Islet of Langerhans (tissue), 1 donor: Measurements from ENCODE around the gene RBM25.

ENCODE experiments used
- FAIRE-seq: peaks from one replicate; lab custom pipeline; 2011; peaks lifted over from hg19 to GRCh38; lab: Jason Lieb, UNC

RBM25 gene

GRCh38 chr14:73170686-73171085, 112.4 kb downstream of the RBM25 start:
- no peak for FAIRE-seq

GRCh38 chr14:73172500-73172899, 114.2 kb downstream of the RBM25 start:
- no peak for FAIRE-seq

- no peak for FAIRE-seq
These were observed 114.9 kb downstream of the RBM25 start for GRCh38 chr14:73173092-73173735.
